DOHH2 (cell line): ENCODE results near the gene NEDD4L.

Experiments used
- EZH2phosphoT487 ChIP-seq: fragments of 200-600 bp; sonication (generic); IDR thresholded peaks from 2 replicates; pipeline ENCODE4 v1.6.1; 2017; ENCODE audit warnings: borderline replicate concordance, mild to moderate bottlenecking, antibody characterized with exemption, low read length, moderate library complexity, mixed read lengths
- TF ChIP-seq, protein P1 (sequence below): fragments of 200-600 bp; sonication (generic); IDR thresholded peaks from one replicate; pipeline ENCODE4 v1.5.1; 2014; ENCODE audit warnings: antibody characterized with exemption, mild to moderate bottlenecking, low read depth, low read length; ENCODE audit not compliant: poor library complexity, severe bottlenecking

DNA sequence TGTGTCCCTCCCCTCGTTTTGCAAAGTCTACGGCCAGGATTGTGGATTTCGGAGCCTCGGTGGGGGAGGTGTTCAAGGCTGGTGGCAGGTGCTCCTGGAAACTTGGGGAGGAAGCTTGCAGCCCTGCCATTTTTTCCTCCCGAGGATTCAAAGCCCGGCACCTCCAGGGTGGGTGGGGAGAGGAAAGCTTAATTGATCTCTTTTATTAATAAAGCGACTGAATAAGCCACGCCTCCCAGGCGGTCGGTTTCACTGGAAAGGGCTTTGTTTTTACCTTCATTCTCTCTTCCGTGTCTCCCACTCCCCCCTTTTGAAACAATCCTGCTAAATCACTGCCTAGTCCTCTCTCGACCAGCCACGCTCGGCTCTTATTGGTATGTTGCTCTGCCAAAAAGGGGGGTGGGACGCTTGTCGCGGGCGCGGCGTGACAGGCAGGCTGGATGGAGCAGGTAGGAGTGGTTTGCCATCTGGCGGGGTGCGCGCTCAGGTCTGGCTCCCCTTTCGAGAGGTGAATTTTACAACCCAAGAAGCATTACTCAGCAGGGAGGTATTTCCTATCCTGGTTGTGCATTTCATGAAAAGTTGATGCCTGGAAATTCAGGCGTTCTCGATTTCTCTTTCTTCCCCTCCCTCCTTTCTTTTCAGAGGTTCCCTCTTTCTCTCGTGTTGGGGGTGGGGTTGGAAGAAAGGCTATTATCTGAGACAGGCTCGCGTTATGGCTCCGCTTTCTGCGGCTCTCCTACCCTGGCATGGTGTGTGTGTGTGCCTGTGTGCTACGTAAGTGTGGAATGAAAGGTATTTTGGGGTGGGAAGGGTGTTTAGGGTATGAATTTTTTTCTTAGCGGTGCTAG, 1.4 kb downstream of the NEDD4L start:
- TF ChIP-seq, protein P1, sequence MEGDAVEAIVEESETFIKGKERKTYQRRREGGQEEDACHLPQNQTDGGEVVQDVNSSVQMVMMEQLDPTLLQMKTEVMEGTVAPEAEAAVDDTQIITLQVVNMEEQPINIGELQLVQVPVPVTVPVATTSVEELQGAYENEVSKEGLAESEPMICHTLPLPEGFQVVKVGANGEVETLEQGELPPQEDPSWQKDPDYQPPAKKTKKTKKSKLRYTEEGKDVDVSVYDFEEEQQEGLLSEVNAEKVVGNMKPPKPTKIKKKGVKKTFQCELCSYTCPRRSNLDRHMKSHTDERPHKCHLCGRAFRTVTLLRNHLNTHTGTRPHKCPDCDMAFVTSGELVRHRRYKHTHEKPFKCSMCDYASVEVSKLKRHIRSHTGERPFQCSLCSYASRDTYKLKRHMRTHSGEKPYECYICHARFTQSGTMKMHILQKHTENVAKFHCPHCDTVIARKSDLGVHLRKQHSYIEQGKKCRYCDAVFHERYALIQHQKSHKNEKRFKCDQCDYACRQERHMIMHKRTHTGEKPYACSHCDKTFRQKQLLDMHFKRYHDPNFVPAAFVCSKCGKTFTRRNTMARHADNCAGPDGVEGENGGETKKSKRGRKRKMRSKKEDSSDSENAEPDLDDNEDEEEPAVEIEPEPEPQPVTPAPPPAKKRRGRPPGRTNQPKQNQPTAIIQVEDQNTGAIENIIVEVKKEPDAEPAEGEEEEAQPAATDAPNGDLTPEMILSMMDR, result no peak
- TF ChIP-seq EZH2phosphoT487, result no peak
